ENCODE results near the gene ZNF385D.

DNA sequence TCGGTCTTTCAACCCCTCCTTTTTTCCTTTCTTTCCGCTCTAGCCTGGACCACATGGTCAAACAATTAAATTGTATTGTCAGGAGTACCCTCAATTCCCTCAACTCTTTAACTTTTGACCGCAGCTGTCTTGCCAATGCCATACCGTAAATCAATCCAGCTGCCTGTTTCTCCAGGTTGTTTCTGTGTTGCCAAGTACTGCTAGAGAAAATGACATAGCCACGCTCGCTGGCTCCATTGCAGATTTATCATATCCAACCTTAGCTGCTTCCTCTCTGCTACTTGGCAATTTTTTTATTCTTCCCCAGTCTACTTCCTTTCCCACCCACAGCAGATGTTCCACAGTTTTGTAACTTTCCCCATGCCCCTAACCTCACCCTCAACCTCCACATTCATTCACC is 60.0 kb downstream of the ZNF385D start:
- no peak for TF ChIP-seq POLR2A (IDR thresholded peaks at IDR 0.05)
- TF ChIP-seq CTCF (IDR thresholded peaks at IDR 0.05) = no peak

Measured in testis (tissue), 2 donors.